Heart right ventricle (tissue), 16 donors: Measurements from ENCODE around the gene PDLIM1. TPM values are rescaled to one million over a fixed set of nuclear protein-coding genes. Genes with fewer than 3 reads are reported as not detected.

Experiments
- ATAC-seq, 8 donors: fragments of 200-7000 bp; cut with Tn5 transposase; one replicate each; pipeline ENCODE4 v1.9.1; 2020; ENCODE audit warnings: mild to moderate bottlenecking in 8 of 8, moderate library complexity in 8 of 8, moderate number of reproducible peaks in 1 of 8
- DNase-seq, 2 donors: peaks; one replicate each; pipeline ENCODE4 v3.0.0-alpha.2; 2020
- H3K27ac ChIP-seq, 10 donors: fragments of 200-600 bp; sonication (generic) in 2 of 10; one replicate each; pipeline versions ENCODE4 v1.5.0 to v1.8.0; 2020 to 2022; ENCODE audit warnings: mild to moderate bottlenecking in 3 of 10
- H3K27me3 ChIP-seq, 7 donors: fragments of 200-600 bp; one replicate each; pipeline ENCODE4 v1.8.0; 2021 to 2022; ENCODE audit warnings: mild to moderate bottlenecking in 2 of 7
- H3K36me3 ChIP-seq, 9 donors: fragments of 200-600 bp; sonication (generic) in 1 of 9; one replicate each; pipeline versions ENCODE4 v1.5.0 to v1.8.0; 2020 to 2022; ENCODE audit warnings: mild to moderate bottlenecking in 2 of 9
- H3K4me1 ChIP-seq, 9 donors: fragments of 200-600 bp; sonication (generic) in 1 of 9; one replicate each; pipeline versions ENCODE4 v1.5.0 to v1.8.0; 2020 to 2022; ENCODE audit warnings: mild to moderate bottlenecking in 4 of 9
- H3K4me3 ChIP-seq, 10 donors: fragments of 200-600 bp; sonication (generic) in 2 of 10; one replicate each; pipeline versions ENCODE4 v1.5.0 to v1.8.0; 2020 to 2022; ENCODE audit warnings: mild to moderate bottlenecking in 7 of 10, moderate library complexity in 2 of 10
- H3K9me3 ChIP-seq, 11 donors: fragments of 200-600 bp in 10 of 11; sonication (generic) in 2 of 11; one replicate each; pipeline versions ENCODE4 v1.5.0 to v1.8.0; 2013 to 2022; ENCODE audit warnings: mild to moderate bottlenecking in 2 of 11, control low read depth in 1 of 11, moderate library complexity in 1 of 11
- CTCF ChIP-seq, 9 donors: fragments of 200-600 bp; sonication (generic) in 2 of 9; IDR thresholded peaks; one replicate each; pipeline versions ENCODE4 v1.5.0 to v1.8.0; 2021 to 2022; ENCODE audit warnings: antibody characterized with exemption in 9 of 9, mild to moderate bottlenecking in 5 of 9, moderate library complexity in 1 of 9
- WGBS, 2 donors: extraction: QIAGEN DNeasy Blood & Tissue Kit; methylation state at CpG; one replicate each; pipeline ENCODE4 v1.1.7; 2013; ENCODE audit warnings: inconsistent platforms in 1 of 2; 5-methylcytosine and 5-hydroxymethylcytosine counted together
- intact Hi-C, 10 donors: fragments of 100-400 bp; cut with DNase I; formaldehyde crosslinking; loops; one replicate each; pipeline versions ENCODE4 v1.11.1 to v1.14.2; 2022
- polyA plus RNA-seq, 2 donors: library from polyadenylated mRNA; stranded (reverse); fragments of 200-250 nt; gene quantifications; one replicate each; pipeline ENCODE4 v1.2.3, GENCODE V29; 2013
- total RNA-seq, 10 donors: library from RNA; stranded (reverse); fragmentation: NEBNext Ultra II Directional in 3 of 10; extraction: Animal tissue kit (Norgen Biotek cat#: 25700) in 3 of 10; gene quantifications; one replicate each; pipeline versions ENCODE4 v1.2.1 to v1.2.4, GENCODE V29; 2021 to 2023
- donor health status: Arrhythmogenic right ventricular cardiomyopathy.
- donor health status: ischemic (EF 13 %, LVEDD 7.1; RV severe dilation, severe dysfunction).
- donor health status: healthy with polysubstance abuse.
- donor health status: DM: no; HTN: yes; CAD: no.
- donor health status: DM: no; HTN: no; CAD: no.
- donor health status: ischemic (EF 25% LVEDD 6.9; RV normal size, moderate dysfunction).
- donor health status: ischemic (EF 25% LVEDD 5.7; RV mildly dilated, moderate dysfunction).
- donor health status: healthy.
- donor health status: DM: yes; HTN: yes; CAD: no.
- donor health status: Ischemic cardiomyopathy.
- donor health status: ischemic (EF 35%, LVEDD 5.7; RV mildly dilated, moderate dysfunction).
- donor health status: nonischemic (EF 11% LVEDD 7.7; RV severe dilation, severe dysfunction).
- donor health status: DM: yes; HTN: yes; CAD: no.
- donor health status: PGD.
- donor health status: ischemic (EF 29% LVEDD 5.4; RV normal size, mild dysfunction).
- donor health status: nonischemic (EF 23%, LVEDD 6.1; RV moderate dilation, normal function).

PDLIM1 gene
- total and polyA plus RNA-seq, 12 donors: 152 to 467 (median 322) TPM

DNA sequence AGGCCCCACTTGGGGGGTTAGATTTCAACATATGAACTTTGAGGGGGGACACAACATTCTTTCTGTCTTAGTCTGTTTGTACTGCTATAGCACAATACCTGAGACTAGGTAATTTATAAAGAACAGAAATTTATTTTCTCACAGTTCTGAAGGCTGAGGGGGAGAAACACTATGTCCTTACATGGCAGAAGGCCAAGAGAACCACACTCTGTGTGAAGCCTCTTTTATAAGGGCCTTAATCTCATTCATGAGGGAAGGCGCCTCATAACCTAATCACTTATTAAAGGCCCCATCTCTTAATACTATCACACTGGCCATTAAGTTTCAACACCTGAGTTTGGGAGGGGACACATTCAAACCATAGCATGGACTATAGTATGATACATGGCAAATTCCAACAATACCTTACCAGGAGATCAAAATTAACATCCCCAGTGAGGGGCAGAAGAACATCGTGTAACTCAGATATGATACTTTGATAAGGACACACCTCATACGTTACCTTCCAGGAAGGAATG, 9.3 kb upstream of the PDLIM1 start:
- intact Hi-C loops: no loop called here
- WGBS, 2 donors: 70 to 77% methylated on average over 3 of the region's 3 CpGs

DNA sequence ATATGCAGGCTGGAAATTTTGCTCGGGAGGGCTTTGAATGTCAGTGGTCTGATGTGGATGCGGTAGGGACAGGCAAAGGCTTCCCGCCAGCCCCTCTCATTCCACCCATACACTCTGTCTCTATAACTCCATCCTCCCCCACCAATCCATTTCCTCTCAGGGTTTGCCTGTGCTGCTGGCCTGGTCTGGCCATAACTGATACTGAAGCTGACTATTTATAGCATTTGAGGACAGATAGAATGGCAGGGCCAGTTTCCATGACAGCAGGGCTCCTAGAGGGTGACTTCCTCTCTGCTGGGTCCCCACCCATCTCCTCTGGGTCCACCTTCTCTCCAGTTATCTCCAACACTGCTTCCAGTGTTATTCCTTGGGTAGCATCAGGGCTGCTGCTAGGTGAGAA, 6.6 kb upstream of the PDLIM1 start:
- TF ChIP-seq CTCF (IDR thresholded peaks at IDR 0.05): no peak
- H3K27ac ChIP-seq: peak overlapping the region in 4 of 10 donors; percentile 6 to 52 (median 32)
- 55 to 57% methylated on average over 3 of the region's 3 CpGs for WGBS, 2 donors

More for the DNA sequence above, 9.3 kb upstream of the PDLIM1 start:
- no peak for TF ChIP-seq CTCF (IDR thresholded peaks at IDR 0.05)
- Histone ChIP-seq H3K27ac (no peak overlapping the region), H3K36me3 (no peaks in the 10 kb centered on the region), H3K4me1 (peaks cover 0 to 38% (median 22%) of the 10 kb centered on the region in 9 donors), H3K9me3 (no peaks in the 10 kb centered on the region), H3K4me3 (no peak overlapping the region), H3K27me3 (no peaks in the 10 kb centered on the region)
- ATAC-seq (no peak), DNase-seq (no peak)

DNA sequence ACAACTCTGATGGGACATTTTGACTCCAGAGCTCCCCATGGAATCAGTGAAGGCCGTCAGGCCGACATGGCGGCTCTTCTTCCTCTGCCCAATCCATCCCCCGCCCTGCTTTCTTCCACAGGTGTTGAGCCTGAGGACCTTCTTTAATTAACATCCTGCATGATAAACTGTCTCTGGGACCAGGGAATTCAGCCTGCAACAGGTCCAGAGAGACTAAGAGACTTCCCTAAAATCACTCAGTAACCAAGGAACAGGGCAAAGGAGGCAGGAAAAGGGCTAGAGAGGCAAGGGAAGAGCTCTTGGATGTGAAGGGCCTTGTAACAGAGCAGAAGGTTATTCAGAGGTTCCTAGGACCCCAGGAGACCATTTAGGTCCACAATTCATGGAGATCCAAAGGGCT, 6.0 kb upstream of the PDLIM1 start:
- ATAC-seq (no peak), DNase-seq (no peak)
- Histone ChIP-seq H3K27me3 (no peaks in the 10 kb centered on the region), H3K9me3 (no peaks in the 10 kb centered on the region), H3K4me3 (no peak overlapping the region), H3K27ac (peak overlapping the region in 2 of 10 donors; percentile 6 to 41), H3K4me1 (peaks cover 0 to 31% (median 21%) of the 10 kb centered on the region in 9 donors), H3K36me3 (no peaks in the 10 kb centered on the region)
- TF ChIP-seq CTCF (IDR thresholded peaks at IDR 0.05): no peak
- 94 to 96% methylated on average over 4 of the region's 4 CpGs for WGBS, 2 donors
- intact Hi-C loops: no loop called here

More for the DNA sequence above, 6.6 kb upstream of the PDLIM1 start:
- H3K4me3 ChIP-seq: no peak overlapping the region
- H3K27me3 ChIP-seq: no peaks in the 10 kb centered on the region
- H3K9me3 ChIP-seq: no peaks in the 10 kb centered on the region
- no peaks in the 10 kb centered on the region for H3K36me3 ChIP-seq
- H3K4me1 ChIP-seq: peaks cover 0 to 31% (median 21%) of the 10 kb centered on the region in 9 donors
- DNase-seq: no peak
- ATAC-seq: peak in 7 of 8 donors; percentile 50 to 81 (median 76)
- intact Hi-C loops: no loop called here

DNA sequence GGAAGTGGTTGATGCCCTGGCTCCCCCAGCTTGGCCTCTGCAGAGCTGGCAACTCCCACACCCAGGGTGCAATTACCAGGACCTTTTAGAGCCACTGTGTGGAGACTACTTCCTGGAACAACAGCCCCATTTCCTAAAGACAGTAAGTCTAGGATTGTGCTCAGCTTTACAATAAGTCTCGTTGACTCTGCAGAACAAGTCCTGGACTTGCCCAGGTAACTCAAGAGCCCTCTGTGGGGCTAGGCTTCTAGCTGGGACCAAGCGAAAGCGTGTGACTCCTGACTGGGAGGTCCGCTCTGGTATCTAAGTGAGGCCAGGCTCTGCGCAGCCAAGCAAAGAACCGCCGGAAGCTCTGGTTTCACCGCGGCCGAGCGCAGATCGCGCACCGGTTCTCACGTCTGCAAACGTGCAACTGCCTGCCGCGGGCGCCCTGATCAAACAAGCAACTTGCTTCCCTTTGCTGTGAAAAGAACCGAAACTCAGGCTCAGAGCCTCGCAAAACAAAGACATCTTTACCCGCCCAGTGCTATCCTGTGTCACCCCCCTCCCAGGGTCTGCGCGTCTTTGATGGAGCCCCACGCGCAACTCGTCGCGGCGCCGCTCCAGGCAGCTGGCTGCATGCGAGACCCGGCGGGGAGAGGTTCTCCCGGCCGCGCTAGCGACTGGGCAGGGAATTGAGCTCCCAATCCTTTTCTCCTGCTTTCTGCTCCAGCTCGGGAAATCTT, 4.4 kb upstream of the PDLIM1 start:
- Histone ChIP-seq H3K36me3 (no peaks in the 10 kb centered on the region), H3K27me3 (peaks cover 0 to 13% (median 0%) of the 10 kb centered on the region in 7 donors), H3K4me1 (peaks cover 2 to 35% (median 24%) of the 10 kb centered on the region in 9 donors), H3K9me3 (no peaks in the 10 kb centered on the region), H3K27ac (peak overlapping the region in 6 of 10 donors; percentile 26 to 61 (median 47)), H3K4me3 (peak overlapping the region; percentile 10 to 54 (median 42))
- TF ChIP-seq CTCF (IDR thresholded peaks at IDR 0.05): no peak
- WGBS, 2 donors: 3% methylated on average over 39 of the region's 39 CpGs
- intact Hi-C loops: no loop called here
- ATAC-seq (peak in 5 of 8 donors; percentile 7 to 48 (median 36)), DNase-seq (peak in 1 of 2 donors; percentile 54)
